ENCODE measurements around the gene RALGDS.
A peak's percentile ranks its signal among the peaks of the same experiment; 100 is the strongest.
"Not testable (repeated sequence)": the region's sequence is repeated elsewhere in the genome, so short reads cannot be mapped to it uniquely, and the experiment has no call there.

The RALGDS gene

GRCh38 chr9:133063500-133064231 is 57.4 kb downstream of the RALGDS start:
- no peak for DNase-seq

GRCh38 chr9:133063159-133063499 is 57.9 kb downstream of the RALGDS start:
- no peak for DNase-seq

GRCh38 chr9:133062569-133062968 is 58.5 kb downstream of the RALGDS start:
- DNase-seq = peak; percentile 16

GRCh38 chr9:133061764-133062145 is 59.3 kb downstream of the RALGDS start, which contains the start of gene CEL:
CEL (plus strand) TSS chr9:133061981; CDS start chr9:133062003, 22 bp downstream.
- not testable (repeated sequence) for DNase-seq

- DNase-seq = peak; percentile 27
Observed at GRCh38 chr9:133061019-133061763, 59.8 kb downstream of the RALGDS start.

- no peak for DNase-seq
Observed at GRCh38 chr9:133060417-133060841, 60.6 kb downstream of the RALGDS start.

- DNase-seq = no peak
Observed at GRCh38 chr9:133059623-133060022, 61.4 kb downstream of the RALGDS start.

GRCh38 chr9:133058550-133059320 is 62.3 kb downstream of the RALGDS start:
- DNase-seq = no peak

- DNase-seq = no peak
Observed at GRCh38 chr9:133058071-133058470, 63.0 kb downstream of the RALGDS start.

GRCh38 chr9:133057553-133057952 is 63.5 kb downstream of the RALGDS start:
- DNase-seq = no peak

- DNase-seq = no peak
Observed at GRCh38 chr9:133057006-133057405, 64.0 kb downstream of the RALGDS start.

GRCh38 chr9:133056533-133056932 is 64.5 kb downstream of the RALGDS start:
- DNase-seq = no peak

GRCh38 chr9:133055788-133056420 is 65.1 kb downstream of the RALGDS start:
- DNase-seq = no peak

GRCh38 chr9:133054966-133055365 is 66.1 kb downstream of the RALGDS start:
- DNase-seq = no peak

GRCh38 chr9:133054194-133054890 is 66.7 kb downstream of the RALGDS start:
- DNase-seq = no peak

- no peak for DNase-seq
Observed at GRCh38 chr9:133051966-133052539, 69.0 kb downstream of the RALGDS start.

- no peak for DNase-seq
Observed at GRCh38 chr9:133051281-133051900, 69.6 kb downstream of the RALGDS start.

- no peak for DNase-seq
Observed at GRCh38 chr9:133050781-133051180, 70.3 kb downstream of the RALGDS start.

GRCh38 chr9:133050142-133050541 is 70.9 kb downstream of the RALGDS start:
- no peak for DNase-seq

GRCh38 chr9:133049043-133049442 is 72.0 kb downstream of the RALGDS start:
- DNase-seq = no peak

GRCh38 chr9:133048595-133048994 is 72.4 kb downstream of the RALGDS start:
- peak; percentile 14 for DNase-seq

All from NCI-H1694 treated with DMSO at 0.1 percent for 48 hours (cell line).